ENCODE measurements around the gene MED28.
A peak's percentile ranks its signal among the peaks of the same experiment; 100 is the strongest.

The MED28 gene

DNA sequence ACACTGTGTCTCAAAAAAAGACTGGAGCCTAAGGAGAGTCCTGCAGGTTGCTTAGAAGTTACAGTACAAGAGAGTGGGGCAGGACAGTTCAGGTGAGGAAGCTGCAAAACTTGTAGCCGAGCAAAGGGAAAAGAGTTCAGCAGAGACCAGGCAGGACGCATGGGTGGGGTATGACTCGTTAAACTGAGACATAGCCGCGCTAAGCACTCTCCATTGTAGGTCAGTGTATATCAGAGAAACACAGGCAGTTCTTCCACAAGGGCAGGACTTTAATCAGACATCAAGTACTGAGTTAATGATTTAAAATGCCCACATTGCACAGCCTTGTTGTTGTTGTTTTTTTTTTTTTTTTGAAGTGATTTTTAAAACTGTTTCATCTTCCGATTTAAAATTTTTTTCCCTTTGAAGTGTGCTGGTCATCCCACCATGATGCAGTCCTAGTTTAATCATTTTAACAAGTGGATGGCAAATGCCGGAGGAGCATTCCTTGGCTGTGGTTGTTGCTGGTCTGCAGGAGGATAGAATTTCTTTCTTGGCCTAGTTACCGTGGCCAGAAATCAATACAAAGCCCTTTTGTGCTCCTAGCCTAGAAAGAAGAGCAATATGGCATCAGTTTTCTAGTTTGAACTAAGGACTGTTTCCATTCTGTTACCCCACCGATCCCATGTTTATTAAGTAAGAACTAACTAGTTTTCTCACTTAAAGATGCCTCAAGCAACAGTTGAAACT, 27.2 kb upstream of the MED28 start:
- TF ChIP-seq, protein P1, sequence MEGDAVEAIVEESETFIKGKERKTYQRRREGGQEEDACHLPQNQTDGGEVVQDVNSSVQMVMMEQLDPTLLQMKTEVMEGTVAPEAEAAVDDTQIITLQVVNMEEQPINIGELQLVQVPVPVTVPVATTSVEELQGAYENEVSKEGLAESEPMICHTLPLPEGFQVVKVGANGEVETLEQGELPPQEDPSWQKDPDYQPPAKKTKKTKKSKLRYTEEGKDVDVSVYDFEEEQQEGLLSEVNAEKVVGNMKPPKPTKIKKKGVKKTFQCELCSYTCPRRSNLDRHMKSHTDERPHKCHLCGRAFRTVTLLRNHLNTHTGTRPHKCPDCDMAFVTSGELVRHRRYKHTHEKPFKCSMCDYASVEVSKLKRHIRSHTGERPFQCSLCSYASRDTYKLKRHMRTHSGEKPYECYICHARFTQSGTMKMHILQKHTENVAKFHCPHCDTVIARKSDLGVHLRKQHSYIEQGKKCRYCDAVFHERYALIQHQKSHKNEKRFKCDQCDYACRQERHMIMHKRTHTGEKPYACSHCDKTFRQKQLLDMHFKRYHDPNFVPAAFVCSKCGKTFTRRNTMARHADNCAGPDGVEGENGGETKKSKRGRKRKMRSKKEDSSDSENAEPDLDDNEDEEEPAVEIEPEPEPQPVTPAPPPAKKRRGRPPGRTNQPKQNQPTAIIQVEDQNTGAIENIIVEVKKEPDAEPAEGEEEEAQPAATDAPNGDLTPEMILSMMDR (conservative IDR thresholded peaks at IDR 0.05; ENCODE audit: low read length): no peak
- H3K4me3 ChIP-seq (ENCODE audit: low read length): no peak overlapping the region
- no peak for DNase-seq (ENCODE audit: low read depth)

DNA sequence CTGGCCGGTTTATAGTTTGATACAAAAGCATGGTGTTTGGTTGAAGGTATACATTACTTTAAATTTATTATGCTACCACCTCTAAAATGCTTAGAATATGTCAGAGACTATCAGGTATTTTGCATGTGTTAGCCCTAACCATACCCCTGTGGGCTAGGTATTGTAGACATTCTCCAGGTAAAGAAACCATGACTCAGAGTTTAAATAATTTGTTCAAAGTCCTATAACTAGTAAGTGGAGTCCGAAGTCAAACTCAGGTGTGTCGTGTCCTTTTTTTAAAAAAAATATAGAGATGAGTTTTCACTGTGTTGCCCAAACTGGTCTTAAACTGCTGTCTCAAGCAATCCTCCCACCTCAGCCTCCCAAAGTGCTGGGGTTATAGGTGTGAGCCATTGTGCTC, 25.1 kb upstream of the MED28 start:
- H3K4me3 ChIP-seq (ENCODE audit: low read length): no peak overlapping the region
- no peak for DNase-seq (ENCODE audit: low read depth)
- TF ChIP-seq, protein P1 (conservative IDR thresholded peaks at IDR 0.05; ENCODE audit: low read length): no peak

DNA sequence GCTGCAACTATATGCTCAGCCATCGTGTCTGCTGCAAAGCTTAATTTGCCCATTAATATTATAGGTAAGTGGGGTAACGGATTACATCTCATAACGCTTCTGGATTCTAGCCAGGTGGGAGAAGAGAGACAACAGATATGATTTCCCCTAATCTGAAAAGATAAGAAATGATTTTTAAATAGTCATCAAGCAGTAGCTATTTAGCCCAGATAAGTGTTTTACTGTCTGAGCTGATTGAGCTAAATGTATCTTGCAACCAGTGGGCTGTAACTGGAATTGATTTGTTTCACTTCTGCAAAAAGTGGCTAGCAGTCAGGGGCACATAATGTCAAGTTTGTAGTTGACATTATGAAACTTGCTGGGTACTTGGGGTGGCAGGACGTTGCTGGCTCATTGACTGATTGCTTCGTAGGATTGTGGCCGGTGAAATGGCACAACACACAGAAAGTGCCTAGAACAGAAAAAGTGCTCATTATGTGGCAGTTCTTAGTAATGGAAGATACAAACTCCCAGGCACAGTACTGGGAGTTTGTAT, 18.9 kb upstream of the MED28 start:
- no peak for DNase-seq (ENCODE audit: low read depth)
- H3K4me3 ChIP-seq (ENCODE audit: low read length): no peak overlapping the region
- TF ChIP-seq, protein P1 (conservative IDR thresholded peaks at IDR 0.05; ENCODE audit: low read length): no peak

GRCh38 chr4:17597517-17597916, 16.9 kb upstream of the MED28 start:
- peak; percentile 6 for DNase-seq (ENCODE audit: low read depth)
- TF ChIP-seq, protein P1 (conservative IDR thresholded peaks at IDR 0.05; ENCODE audit: low read length): peak; percentile 41
- no peak overlapping the region for H3K4me3 ChIP-seq (ENCODE audit: low read length)

GRCh38 chr4:17599826-17600225, 14.6 kb upstream of the MED28 start:
- TF ChIP-seq, protein P1 (conservative IDR thresholded peaks at IDR 0.05; ENCODE audit: low read length): no peak
- no peak overlapping the region for H3K4me3 ChIP-seq (ENCODE audit: low read length)
- DNase-seq (ENCODE audit: low read depth): peak; percentile 29

GRCh38 chr4:17605236-17605635, 9.2 kb upstream of the MED28 start:
- TF ChIP-seq, protein P1 (conservative IDR thresholded peaks at IDR 0.05; ENCODE audit: low read length): no peak
- H3K4me3 ChIP-seq (ENCODE audit: low read length): no peak overlapping the region
- DNase-seq (ENCODE audit: low read depth): peak; percentile 13

GRCh38 chr4:17613761-17614415, 553 bp upstream of the MED28 start:
- TF ChIP-seq, protein P1 (conservative IDR thresholded peaks at IDR 0.05; ENCODE audit: low read length): no peak
- peak; percentile 79 for DNase-seq (ENCODE audit: low read depth)
- peak overlapping the region; percentile 97 for H3K4me3 ChIP-seq (ENCODE audit: low read length)

Measured in AG10803 (cell line).